Natural killer cell (primary cell): ENCODE measurements around the gene GMPR2. TPM values are rescaled to one million over a fixed set of nuclear protein-coding genes. Genes with fewer than 3 reads are reported as not detected.
"Not testable (repeated sequence)": the region's sequence is repeated elsewhere in the genome, so short reads cannot be mapped to it uniquely, and the experiment has no call there.

Experiments used
- ATAC-seq, 3 donors: fragments of 150-1000 bp in 2 of 3; fragments of 200-7000 bp in 1 of 3; cut with Tn5 transposase; 1 replicate in 1 of 3; 2 replicates in 2 of 3; pipeline ENCODE4 v1.10.0; 2021; ENCODE audit warnings: mild to moderate bottlenecking in 2 of 3, moderate library complexity in 2 of 3
- DNase-seq, 2 donors: peaks; one replicate each; pipeline versions ENCODE4 v3.0.0 to v3.0.0-alpha.2; 2013 to 2021; ENCODE audit warnings: mixed read lengths in 1 of 2
- H3K27ac ChIP-seq: one replicate; pipeline ENCODE4 v1.5.1; 2013; ENCODE audit warnings: mild to moderate bottlenecking, low read length
- H3K27me3 ChIP-seq: one replicate; pipeline ENCODE4 v1.6.1; 2013; ENCODE audit warnings: low read length; ENCODE audit not compliant: control insufficient read depth, insufficient read depth
- H3K36me3 ChIP-seq: one replicate; pipeline ENCODE4 v1.6.1; 2013; ENCODE audit warnings: low read length; ENCODE audit not compliant: control insufficient read depth, insufficient read depth
- H3K4me1 ChIP-seq: one replicate; pipeline ENCODE4 v1.6.1; 2013; ENCODE audit warnings: low read length; ENCODE audit not compliant: control insufficient read depth, insufficient read depth
- H3K4me3 ChIP-seq: one replicate; pipeline ENCODE4 v1.5.1; 2013; ENCODE audit warnings: low read length
- H3K9me3 ChIP-seq: one replicate; pipeline ENCODE4 v1.6.1; 2013; ENCODE audit warnings: low read length; ENCODE audit not compliant: control insufficient read depth, insufficient read depth
- H3K27ac Mint-ChIP-seq, 2 donors: one replicate each; pipeline ENCODE4 v1.8.0; 2022; ENCODE audit warnings: mild to moderate bottlenecking in 2 of 2, mixed read lengths in 2 of 2, moderate library complexity in 1 of 2
- H3K27me3 Mint-ChIP-seq, 2 donors: one replicate each; pipeline ENCODE4 v1.8.0; 2022; ENCODE audit warnings: low read depth in 2 of 2, mixed read lengths in 2 of 2
- H3K36me3 Mint-ChIP-seq: one replicate; pipeline ENCODE4 v1.8.0; 2022; ENCODE audit warnings: mixed read lengths
- H3K4me1 Mint-ChIP-seq, 2 donors: one replicate each; pipeline ENCODE4 v1.8.0; 2022; ENCODE audit warnings: mixed read lengths in 2 of 2
- H3K4me3 Mint-ChIP-seq: one replicate; pipeline ENCODE4 v1.8.0; 2022; ENCODE audit warnings: mild to moderate bottlenecking, moderate library complexity, mixed read lengths
- H3K9me3 Mint-ChIP-seq, 2 donors: one replicate each; pipeline ENCODE4 v1.8.0; 2022; ENCODE audit warnings: mixed read lengths in 2 of 2
- CTCF ChIP-seq: fragments of 200-600 bp; IDR thresholded peaks from one replicate; pipeline ENCODE4 v1.8.0; 2022; ENCODE audit warnings: antibody characterized with exemption
- WGBS: methylation state at CpG from one replicate; pipeline ENCODE4 v1.1.7; 2013; ENCODE audit warnings: missing lambda C conversion rate; ENCODE audit not compliant: insufficient coverage; 5-methylcytosine and 5-hydroxymethylcytosine counted together
- intact Hi-C: fragments of 100-400 bp; cut with micrococcal nuclease; formaldehyde crosslinking; loops from one replicate; pipeline ENCODE4 v1.14.2; 2022
- total RNA-seq, 4 donors: library from RNA; stranded (reverse); fragments of 120-200 nt in 1 of 4; gene quantifications; one replicate each; pipeline versions ENCODE4 v1.2.3 to v1.2.4, GENCODE V29; 2013 to 2022

The GMPR2 gene
- total RNA-seq, 3 donors from 2014 or later (not counting 1 experiment from before 2014, with no cell fraction given): 46.5 to 63.3 (median 53.3) TPM

- peaks cover 4% of the 10 kb centered on the region for H3K36me3 ChIP-seq
- ATAC-seq (no peak), DNase-seq (no peak)
- H3K27ac ChIP-seq: no peak overlapping the region
- H3K9me3 ChIP-seq: no peaks in the 10 kb centered on the region
- WGBS: 100% methylated on average over 1 of the region's 3 CpGs
- no peak overlapping the region for H3K4me3 Mint-ChIP-seq
- TF ChIP-seq CTCF: no peak
- H3K27ac Mint-ChIP-seq: no peak overlapping the region
- H3K27me3 ChIP-seq: no peaks in the 10 kb centered on the region
- H3K27me3 Mint-ChIP-seq: no peaks in the 10 kb centered on the region
- H3K36me3 Mint-ChIP-seq: no peaks in the 10 kb centered on the region
- peaks cover 16% of the 10 kb centered on the region for H3K4me1 ChIP-seq
- H3K4me3 ChIP-seq: no peak overlapping the region
- no peaks in the 10 kb centered on the region for H3K9me3 Mint-ChIP-seq
- intact Hi-C loops: loop anchor here (5.0 kb wide), 1 partner anchor 93 kb away; the partner anchor contains the start of genes LTB4R and LTB4R2
- H3K4me1 Mint-ChIP-seq: peaks cover 19 to 21% of the 10 kb centered on the region in 2 donors
Observed at GRCh38 chr14:24219521-24219920, 13.2 kb upstream of the GMPR2 start.

- H3K4me3 Mint-ChIP-seq, H3K9me3 ChIP-seq, H3K36me3 Mint-ChIP-seq, H3K4me1 ChIP-seq, intact Hi-C loops, H3K36me3 ChIP-seq, DNase-seq, ATAC-seq, H3K27ac ChIP-seq, H3K9me3 Mint-ChIP-seq, H3K4me3 ChIP-seq, H3K27ac Mint-ChIP-seq, H3K4me1 Mint-ChIP-seq, H3K27me3 Mint-ChIP-seq, H3K27me3 ChIP-seq: not testable (repeated sequence)
- WGBS: 98% methylated on average over 4 of the region's 4 CpGs
Observed at GRCh38 chr14:24222987-24223386, 9.7 kb upstream of the GMPR2 start.

GRCh38 chr14:24224618-24225071 lies 8.1 kb upstream of the GMPR2 start:
- ATAC-seq (no peak), DNase-seq (no peak)
- 96% methylated on average over 7 of the region's 7 CpGs for WGBS
- Mint-ChIP-seq H3K27me3 (no peaks in the 10 kb centered on the region), H3K36me3 (no peaks in the 10 kb centered on the region), H3K4me3 (no peak overlapping the region), H3K9me3 (no peaks in the 10 kb centered on the region), H3K4me1 (peaks cover 9 to 10% of the 10 kb centered on the region in 2 donors), H3K27ac (peak overlapping the region; percentile 48 to 50)
- Histone ChIP-seq H3K27me3 (no peaks in the 10 kb centered on the region), H3K27ac (no peak overlapping the region), H3K4me3 (no peak overlapping the region), H3K4me1 (no peaks in the 10 kb centered on the region), H3K9me3 (no peaks in the 10 kb centered on the region), H3K36me3 (peaks cover 7% of the 10 kb centered on the region)
- intact Hi-C loops: no loop called here
- no peak for TF ChIP-seq CTCF

GRCh38 chr14:24226473-24226872 lies 6.3 kb upstream of the GMPR2 start:
- H3K27ac ChIP-seq: no peak overlapping the region
- peaks cover 8% of the 10 kb centered on the region for H3K4me1 ChIP-seq
- H3K36me3 ChIP-seq: peaks cover 7% of the 10 kb centered on the region
- no peak overlapping the region for H3K4me3 ChIP-seq
- Mint-ChIP-seq H3K9me3 (no peaks in the 10 kb centered on the region), H3K36me3 (no peaks in the 10 kb centered on the region), H3K4me1 (peaks cover 10 to 15% of the 10 kb centered on the region in 2 donors), H3K27me3 (no peaks in the 10 kb centered on the region), H3K27ac (peak overlapping the region in 1 of 2 donors; percentile 32), H3K4me3 (no peak overlapping the region)
- DNase-seq (no peak), ATAC-seq (no peak)
- WGBS: 83% methylated on average over 1 of the region's 1 CpG
- H3K27me3 ChIP-seq: no peaks in the 10 kb centered on the region
- no peaks in the 10 kb centered on the region for H3K9me3 ChIP-seq
- no peak for TF ChIP-seq CTCF
- intact Hi-C loops: no loop called here
